PC-3 (cell line): ENCODE data around the gene KCNT1. TPM values are rescaled to one million over a fixed set of nuclear protein-coding genes. Genes with fewer than 3 reads are reported as not detected.

Experiments used
- ATAC-seq: fragments of 200-7000 bp; cut with Tn5 transposase; 2 replicates; pipeline ENCODE4 v1.9.1; 2020; ENCODE audit warnings: mild to moderate bottlenecking, moderate library complexity
- BruUV-seq: library from RNA; stranded (reverse); fragments of 400-500 nt; replicated peaks from 2 replicates; lab custom pipeline; 2021; lab: Mats Ljungman, UMichigan
- CTCF ChIA-PET: fragments of 300-600 bp; sonication (Branson Sonifier 250); formaldehyde crosslinking; loops from one replicate; lab custom pipeline; 2022; ENCODE audit warnings: antibody characterized with exemption; lab: Charles Lee
- POLR2A ChIA-PET: fragments of 300-600 bp; sonication (Branson Sonifier 250); formaldehyde crosslinking; loops from one replicate; lab custom pipeline; 2022; ENCODE audit warnings: antibody characterized with exemption; ENCODE audit not compliant: unreplicated experiment; lab: Charles Lee
- DNase-seq: peaks from one replicate; pipeline ENCODE4 v3.0.0-alpha.2; 2015
- H2AFZ ChIP-seq: fragments of 300-600 bp; sonication (generic); 2 replicates; pipeline ENCODE4 v1.6.0; 2016; ENCODE audit warnings: antibody characterized with exemption, low read length
- H3F3A ChIP-seq: fragments of 300-600 bp; sonication (generic); one replicate; pipeline ENCODE4 v1.6.0; 2017; ENCODE audit warnings: antibody characterized with exemption, low read length, control low read depth, mild to moderate bottlenecking; ENCODE audit not compliant: unreplicated experiment
- H3K27ac ChIP-seq: fragments of 300-600 bp; sonication (generic); 2 replicates; pipeline ENCODE4 v1.5.1; 2016; ENCODE audit warnings: mild to moderate bottlenecking, low read length
- H3K27me3 ChIP-seq: fragments of 300-600 bp; sonication (generic); 2 replicates; pipeline ENCODE4 v1.6.1; 2016; ENCODE audit warnings: low read length, mixed read lengths
- H3K36me3 ChIP-seq: fragments of 300-600 bp; sonication (generic); 2 replicates; pipeline ENCODE4 v1.6.1; 2016; ENCODE audit warnings: low read depth, mixed run types, low read length, mixed read lengths
- H3K4me1 ChIP-seq: fragments of 300-600 bp; sonication (generic); 2 replicates; pipeline ENCODE4 v1.5.1; 2016; ENCODE audit warnings: low read length; ENCODE audit not compliant: insufficient read depth
- H3K4me2 ChIP-seq: fragments of 300-600 bp; sonication (generic); 2 replicates; pipeline ENCODE4 v1.6.0; 2016; ENCODE audit warnings: low read length
- H3K4me3 ChIP-seq: fragments of 300-600 bp; sonication (generic); 2 replicates; pipeline ENCODE4 v1.5.1; 2016; ENCODE audit warnings: mild to moderate bottlenecking, low read length, mixed read lengths
- H3K79me2 ChIP-seq: fragments of 300-600 bp; sonication (generic); 2 replicates; pipeline ENCODE4 v1.6.1; 2017; ENCODE audit warnings: low read length, mixed read lengths
- H3K9ac ChIP-seq: fragments of 300-600 bp; sonication (generic); 2 replicates; pipeline ENCODE4 v1.6.0; 2016; ENCODE audit warnings: mild to moderate bottlenecking, low read length
- H3K9me2 ChIP-seq: fragments of 300-600 bp; sonication (generic); replicated peaks from 2 replicates; pipeline ENCODE4 v1.6.1; 2016; ENCODE audit warnings: mixed run types, low read length, mixed read lengths
- H3K9me3 ChIP-seq: fragments of 300-600 bp; sonication (generic); 2 replicates; pipeline ENCODE4 v1.6.1; 2016; ENCODE audit warnings: low read length, mixed read lengths
- H4K20me1 ChIP-seq: fragments of 300-600 bp; sonication (generic); 2 replicates; pipeline ENCODE4 v1.6.1; 2016; ENCODE audit warnings: low read length, mixed read lengths
- EZH2 ChIP-seq: fragments of 300-600 bp; sonication (generic); IDR thresholded peaks from one replicate; pipeline ENCODE4 v1.6.1; 2017; ENCODE audit warnings: antibody characterized with exemption, mild to moderate bottlenecking, low read length; ENCODE audit not compliant: unreplicated experiment
- EZH2phosphoT487 ChIP-seq: fragments of 300-600 bp; sonication (generic); IDR thresholded peaks from 2 replicates; pipeline ENCODE4 v1.6.1; 2018; ENCODE audit warnings: mild to moderate bottlenecking, antibody characterized with exemption, low read length, borderline replicate concordance
- intact Hi-C: fragments of 100-400 bp; cut with micrococcal nuclease; formaldehyde crosslinking; loops from 2 replicates; pipeline ENCODE4 v1.9.0; 2023
- total RNA-seq: library from RNA; depleted of rRNA; stranded (reverse); fragments of >200 nt; gene quantifications from 2 replicates; pipeline ENCODE4 v1.2.3, GENCODE V29; 2014
- TF ChIP-seq, protein P1 (sequence below): fragments of 300-600 bp; sonication (generic); conservative IDR thresholded peaks from 2 replicates; pipeline ENCODE4 v1.5.1; 2017; ENCODE audit warnings: antibody characterized with exemption, low read depth, mild to moderate bottlenecking, low read length

Gene KCNT1
- total RNA-seq, 1 experiment from 2014 or later: not detected

DNA sequence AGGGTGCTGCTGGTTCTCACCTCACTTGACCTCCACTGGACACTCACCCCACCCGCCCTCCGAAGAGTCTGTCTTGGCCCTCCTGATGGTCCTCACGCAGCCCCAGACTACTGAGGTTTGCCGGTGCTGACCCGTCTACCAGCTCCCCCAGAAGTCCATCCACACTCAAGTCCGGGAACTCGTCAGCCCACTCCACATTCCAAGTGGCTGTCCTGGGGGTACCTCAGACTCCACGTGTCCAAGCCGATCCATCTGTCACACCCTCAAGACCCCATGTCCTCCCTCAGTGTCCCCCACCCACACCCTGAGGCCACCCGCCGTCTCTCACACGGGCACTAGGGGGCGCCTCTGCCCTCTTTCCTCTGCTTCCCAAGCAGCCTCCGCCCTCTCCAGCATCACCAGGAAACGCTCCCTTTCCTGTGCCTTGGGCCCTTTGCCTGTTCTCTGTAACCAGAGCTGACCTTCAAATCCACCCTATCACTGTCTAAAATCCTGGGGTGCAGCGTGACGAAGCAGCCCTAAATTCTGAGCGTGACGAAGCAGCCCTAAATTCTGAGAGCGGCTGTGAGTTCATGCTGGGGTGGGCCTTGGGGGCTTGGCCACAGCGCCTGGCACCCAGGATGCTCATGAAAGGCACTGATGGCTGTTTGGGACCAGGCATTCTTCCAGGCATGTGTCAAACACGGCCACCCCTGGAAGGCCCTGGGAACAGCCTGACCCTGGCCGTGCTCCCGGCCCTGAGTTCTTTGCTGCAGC, 95.7 kb downstream of the KCNT1 start:
- CTCF ChIA-PET: no interaction called here
- BruUV-seq: no TSS peak
- POLR2A ChIA-PET: no interaction called here
- Histone ChIP-seq H3K4me3 (no peak overlapping the region), H3K9me3 (no peaks in the 10 kb centered on the region), H3K27ac (no peak overlapping the region), H3F3A (no peaks in the 10 kb centered on the region), H3K9ac (no peak overlapping the region), H2AFZ (no peak overlapping the region), H3K79me2 (no peaks in the 10 kb centered on the region), H3K36me3 (no peaks in the 10 kb centered on the region), H3K27me3 (no peaks in the 10 kb centered on the region), H3K4me1 (no peaks in the 10 kb centered on the region), H3K4me2 (no peak overlapping the region), H3K9me2 (no peaks in the 10 kb centered on the region), H4K20me1 (no peaks in the 10 kb centered on the region)
- TF ChIP-seq, protein P1, sequence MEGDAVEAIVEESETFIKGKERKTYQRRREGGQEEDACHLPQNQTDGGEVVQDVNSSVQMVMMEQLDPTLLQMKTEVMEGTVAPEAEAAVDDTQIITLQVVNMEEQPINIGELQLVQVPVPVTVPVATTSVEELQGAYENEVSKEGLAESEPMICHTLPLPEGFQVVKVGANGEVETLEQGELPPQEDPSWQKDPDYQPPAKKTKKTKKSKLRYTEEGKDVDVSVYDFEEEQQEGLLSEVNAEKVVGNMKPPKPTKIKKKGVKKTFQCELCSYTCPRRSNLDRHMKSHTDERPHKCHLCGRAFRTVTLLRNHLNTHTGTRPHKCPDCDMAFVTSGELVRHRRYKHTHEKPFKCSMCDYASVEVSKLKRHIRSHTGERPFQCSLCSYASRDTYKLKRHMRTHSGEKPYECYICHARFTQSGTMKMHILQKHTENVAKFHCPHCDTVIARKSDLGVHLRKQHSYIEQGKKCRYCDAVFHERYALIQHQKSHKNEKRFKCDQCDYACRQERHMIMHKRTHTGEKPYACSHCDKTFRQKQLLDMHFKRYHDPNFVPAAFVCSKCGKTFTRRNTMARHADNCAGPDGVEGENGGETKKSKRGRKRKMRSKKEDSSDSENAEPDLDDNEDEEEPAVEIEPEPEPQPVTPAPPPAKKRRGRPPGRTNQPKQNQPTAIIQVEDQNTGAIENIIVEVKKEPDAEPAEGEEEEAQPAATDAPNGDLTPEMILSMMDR: peak; percentile 83
- no peak for TF ChIP-seq EZH2
- no peak for TF ChIP-seq EZH2phosphoT487
- peak; percentile 52 for DNase-seq
- peak; percentile 85 for ATAC-seq
- intact Hi-C loops: loop anchor here (2.0 kb wide), 1 partner anchor 109 kb away; the partner anchor contains the start of gene CAMSAP1

DNA sequence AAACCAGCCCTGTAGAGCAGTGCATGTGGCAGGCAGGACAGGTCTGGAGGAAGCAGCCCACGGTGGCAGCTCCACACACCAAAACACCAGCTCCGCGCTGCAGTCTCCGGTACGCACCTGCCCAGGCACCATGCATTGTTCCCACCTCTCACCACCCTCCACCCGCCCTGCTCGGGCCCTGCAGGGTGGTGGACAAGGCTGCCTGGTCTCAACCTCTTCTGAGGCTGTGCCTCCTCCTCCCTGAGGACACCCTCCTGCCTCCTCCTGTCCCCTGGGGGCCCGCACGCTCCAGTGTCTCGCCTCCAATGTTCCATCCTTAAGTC, 96.2 kb downstream of the KCNT1 start:
- Histone ChIP-seq H3K4me2 (no peak overlapping the region), H4K20me1 (no peaks in the 10 kb centered on the region), H3K4me3 (no peak overlapping the region), H3K9me2 (no peaks in the 10 kb centered on the region), H3K79me2 (no peaks in the 10 kb centered on the region), H3K27me3 (no peaks in the 10 kb centered on the region), H2AFZ (no peak overlapping the region), H3K9ac (no peak overlapping the region), H3K4me1 (no peaks in the 10 kb centered on the region), H3K36me3 (no peaks in the 10 kb centered on the region), H3K9me3 (no peaks in the 10 kb centered on the region), H3K27ac (no peak overlapping the region), H3F3A (no peaks in the 10 kb centered on the region)
- TF ChIP-seq, protein P1: no peak
- TF ChIP-seq EZH2 (no peak), EZH2phosphoT487 (no peak)
- intact Hi-C loops: no loop called here
- BruUV-seq: no TSS peak
- CTCF ChIA-PET: no interaction called here
- no peak for DNase-seq
- no peak for ATAC-seq
- POLR2A ChIA-PET: no interaction called here

DNA sequence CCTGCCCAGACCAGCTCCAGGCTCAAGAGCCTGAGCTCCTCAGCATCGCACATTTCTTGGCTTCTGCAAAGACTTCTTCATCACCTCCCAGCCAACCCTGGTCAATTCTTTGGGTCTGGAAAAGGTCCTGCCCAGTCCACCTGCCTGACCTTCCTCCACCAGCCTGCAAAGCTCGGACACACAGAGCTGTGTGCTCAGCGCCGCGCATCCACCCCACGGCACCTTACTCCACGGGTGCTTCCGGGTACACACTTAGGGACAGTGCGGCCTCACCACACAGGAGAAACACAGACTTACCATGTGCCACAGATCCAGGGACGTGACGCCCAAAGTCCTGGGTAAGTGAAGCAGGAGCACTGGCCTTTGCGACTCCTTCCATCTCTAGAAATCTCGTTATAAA, 97.3 kb downstream of the KCNT1 start:
- POLR2A ChIA-PET: no interaction called here
- no peak overlapping the region for H3K4me2 ChIP-seq

More for the DNA sequence above, 97.3 kb downstream of the KCNT1 start:
- Histone ChIP-seq H3F3A (no peaks in the 10 kb centered on the region), H3K4me3 (no peak overlapping the region), H3K9ac (no peak overlapping the region), H3K9me2 (no peaks in the 10 kb centered on the region), H3K27me3 (no peaks in the 10 kb centered on the region), H3K9me3 (no peaks in the 10 kb centered on the region), H3K79me2 (no peaks in the 10 kb centered on the region), H3K4me1 (no peaks in the 10 kb centered on the region), H4K20me1 (no peaks in the 10 kb centered on the region), H2AFZ (no peak overlapping the region), H3K27ac (no peak overlapping the region), H3K36me3 (no peaks in the 10 kb centered on the region)
- DNase-seq (no peak), ATAC-seq (no peak)
- no TSS peak for BruUV-seq
- intact Hi-C loops: no loop called here
- CTCF ChIA-PET: no interaction called here
- TF ChIP-seq, protein P1: no peak
- TF ChIP-seq EZH2: no peak
- no peak for TF ChIP-seq EZH2phosphoT487
